CD14-positive monocyte (primary cell): ENCODE data around the gene ADAMTS15. TPM values are rescaled to one million over a fixed set of nuclear protein-coding genes. Genes with fewer than 3 reads are reported as not detected.

Experiments used
- DNase-seq, 3 donors: peaks; one replicate each; pipeline ENCODE4 v3.0.0-alpha.2; 2011 to 2022
- H2AFZ ChIP-seq: 2 replicates; pipeline ENCODE4 v1.6.0; 2012; ENCODE audit warnings: mild to moderate bottlenecking, low read depth, low read length, inconsistent platforms; ENCODE audit not compliant: insufficient read depth, poor library complexity, severe bottlenecking
- H3K27ac ChIP-seq, 2 donors: 1 replicate in 1 of 2; 2 replicates in 1 of 2; pipeline ENCODE4 v1.5.1; 2012 to 2013; ENCODE audit warnings: low read length in 2 of 2, control low read depth in 1 of 2, inconsistent platforms in 1 of 2, low read depth in 1 of 2, mild to moderate bottlenecking in 1 of 2
- H3K27me3 ChIP-seq, 2 donors: one replicate each; pipeline versions ENCODE4 v1.6.0 to v1.6.1; 2011 to 2013; ENCODE audit warnings: low read length in 2 of 2; ENCODE audit not compliant: control insufficient read depth in 2 of 2, insufficient read depth in 2 of 2
- H3K36me3 ChIP-seq, 2 donors: replicated peaks in 1 of 2; 1 replicate in 1 of 2; 2 replicates in 1 of 2; pipeline versions ENCODE4 v1.5.1 to v1.6.1; 2012 to 2013; ENCODE audit warnings: low read length in 2 of 2, control low read depth in 1 of 2, inconsistent platforms in 1 of 2, mild to moderate bottlenecking in 1 of 2; ENCODE audit not compliant: insufficient read depth in 2 of 2, control insufficient read depth in 1 of 2
- H3K4me1 ChIP-seq, 2 donors: 1 replicate in 1 of 2; 2 replicates in 1 of 2; pipeline versions ENCODE4 v1.5.1 to v1.6.1; 2012 to 2013; ENCODE audit warnings: low read length in 2 of 2, control low read depth in 1 of 2, inconsistent platforms in 1 of 2, mild to moderate bottlenecking in 1 of 2, moderate library complexity in 1 of 2; ENCODE audit not compliant: insufficient read depth in 2 of 2, control insufficient read depth in 1 of 2
- H3K4me2 ChIP-seq: replicated peaks from 2 replicates; pipeline ENCODE3; 2012; ENCODE audit warnings: low read length, moderate library complexity, mild to moderate bottlenecking; ENCODE audit not compliant: poor library complexity, severe bottlenecking; ENCODE audit errors: extremely low read depth
- H3K4me3 ChIP-seq, 3 experiments: fragments of 200-600 bp in 1 of 3; sonication (generic) in 1 of 3; replicated peaks in 1 of 3; 1 replicate in 2 of 3; 2 replicates in 1 of 3; pipeline ENCODE4 v1.5.1; 2011 to 2013; ENCODE audit warnings: low read length in 3 of 3, mild to moderate bottlenecking in 3 of 3, control low read depth in 2 of 3, low read depth in 2 of 3, inconsistent platforms in 1 of 3, moderate library complexity in 1 of 3
- H3K79me2 ChIP-seq: 2 replicates; pipeline ENCODE4 v1.6.0; 2012; ENCODE audit warnings: mild to moderate bottlenecking, control low read depth, inconsistent platforms, low read length, moderate library complexity; ENCODE audit not compliant: insufficient read depth
- H3K9ac ChIP-seq: 2 replicates; pipeline ENCODE4 v1.6.0; 2017; ENCODE audit warnings: low read length, mild to moderate bottlenecking; ENCODE audit not compliant: insufficient read depth, poor library complexity, severe bottlenecking
- H3K9me3 ChIP-seq, 2 donors: replicated peaks in 1 of 2; 1 replicate in 1 of 2; 2 replicates in 1 of 2; pipeline versions ENCODE4 v1.5.1 to v1.6.1; 2012 to 2013; ENCODE audit warnings: low read length in 2 of 2, control low read depth in 1 of 2; ENCODE audit not compliant: control insufficient read depth in 1 of 2, insufficient read depth in 1 of 2
- H4K20me1 ChIP-seq: 2 replicates; pipeline ENCODE4 v1.6.0; 2012; ENCODE audit warnings: mild to moderate bottlenecking, low read length, control low read depth, moderate library complexity; ENCODE audit not compliant: insufficient read depth
- H3K27ac Mint-ChIP-seq, 7 donors: one replicate each; pipeline ENCODE4 v1.8.0; 2020; ENCODE audit warnings: mild to moderate bottlenecking in 7 of 7, mixed read lengths in 7 of 7, moderate library complexity in 6 of 7, inconsistent platforms in 2 of 7
- H3K27me3 Mint-ChIP-seq, 3 donors: one replicate each; pipeline ENCODE4 v1.8.0; 2021 to 2022; ENCODE audit warnings: low read depth in 3 of 3, mild to moderate bottlenecking in 3 of 3, mixed read lengths in 3 of 3, moderate library complexity in 3 of 3, inconsistent platforms in 1 of 3
- H3K36me3 Mint-ChIP-seq, 2 donors: one replicate each; pipeline ENCODE4 v1.8.0; 2020; ENCODE audit warnings: mixed read lengths in 2 of 2, inconsistent platforms in 1 of 2, mild to moderate bottlenecking in 1 of 2
- H3K4me1 Mint-ChIP-seq: one replicate; pipeline ENCODE4 v1.8.0; 2020; ENCODE audit warnings: mild to moderate bottlenecking, mixed read lengths
- H3K4me3 Mint-ChIP-seq, 2 donors: one replicate each; pipeline ENCODE4 v1.8.0; 2020; ENCODE audit warnings: mild to moderate bottlenecking in 2 of 2, mixed read lengths in 2 of 2, moderate library complexity in 1 of 2
- H3K9me3 Mint-ChIP-seq, 7 donors: one replicate each; pipeline ENCODE4 v1.8.0; 2020 to 2022; ENCODE audit warnings: mixed read lengths in 7 of 7, mild to moderate bottlenecking in 6 of 7, moderate library complexity in 6 of 7, inconsistent platforms in 2 of 7
- CTCF ChIP-seq: fragments of 200-600 bp; IDR thresholded peaks from one replicate; pipeline ENCODE4 v1.8.0; 2022; ENCODE audit warnings: antibody characterized with exemption, mild to moderate bottlenecking
- WGBS: methylation state at CpG from one replicate; pipeline ENCODE4 v1.1.5; 2013; ENCODE audit warnings: missing lambda C conversion rate; ENCODE audit not compliant: insufficient coverage; 5-methylcytosine and 5-hydroxymethylcytosine counted together
- intact Hi-C, 2 donors: fragments of 100-400 bp; cut with micrococcal nuclease; formaldehyde crosslinking; loops; one replicate each; pipeline versions ENCODE4 v1.15.0 to v1.15.1; 2023
- polyA plus RNA-seq, 3 donors: library from polyadenylated mRNA; depleted of rRNA in 1 of 3; unstranded in 2 of 3; stranded (reverse) in 1 of 3; fragments of 300-500 nt in 2 of 3; fragments of >200 nt in 1 of 3; fragmentation: Illumina TruSeq in 2 of 3; gene quantifications; 1 replicate in 2 of 3; 2 replicates in 1 of 3; pipeline ENCODE4 v1.2.3, GENCODE V29; 2012 to 2021

Gene ADAMTS15
- polyA plus RNA-seq, 3 donors: not detected

- no peaks in the 10 kb centered on the region for H3K36me3 ChIP-seq
- H3K9me3 ChIP-seq: no peaks in the 10 kb centered on the region
- H4K20me1 ChIP-seq: no peaks in the 10 kb centered on the region
- Mint-ChIP-seq H3K4me1 (peaks cover 8% of the 10 kb centered on the region), H3K27me3 (peaks cover 24 to 40% (median 36%) of the 10 kb centered on the region in 3 donors), H3K36me3 (no peaks in the 10 kb centered on the region), H3K27ac (no peak overlapping the region), H3K4me3 (peak overlapping the region in 1 of 2 donors; percentile 31), H3K9me3 (no peaks in the 10 kb centered on the region)
- H3K4me3 ChIP-seq: no peak overlapping the region
- H3K9ac ChIP-seq: no peak overlapping the region
- peak; percentile 5 to 48 (median 14) for DNase-seq
- H3K79me2 ChIP-seq: no peaks in the 10 kb centered on the region
- H3K4me1 ChIP-seq: peaks cover 8 to 10% of the 10 kb centered on the region in 2 donors
- no peak for TF ChIP-seq CTCF
- no peak overlapping the region for H3K27ac ChIP-seq
- no peak overlapping the region for H3K4me2 ChIP-seq
- H3K27me3 ChIP-seq: peaks cover 0 to 16% of the 10 kb centered on the region in 2 donors
- H2AFZ ChIP-seq: peak overlapping the region; percentile 41
- intact Hi-C loops: no loop called here
- WGBS: 47% methylated on average over 9 of the region's 14 CpGs
These were observed 27.8 kb upstream of the ADAMTS15 start for GRCh38 chr11:130420478-130421198.

DNA sequence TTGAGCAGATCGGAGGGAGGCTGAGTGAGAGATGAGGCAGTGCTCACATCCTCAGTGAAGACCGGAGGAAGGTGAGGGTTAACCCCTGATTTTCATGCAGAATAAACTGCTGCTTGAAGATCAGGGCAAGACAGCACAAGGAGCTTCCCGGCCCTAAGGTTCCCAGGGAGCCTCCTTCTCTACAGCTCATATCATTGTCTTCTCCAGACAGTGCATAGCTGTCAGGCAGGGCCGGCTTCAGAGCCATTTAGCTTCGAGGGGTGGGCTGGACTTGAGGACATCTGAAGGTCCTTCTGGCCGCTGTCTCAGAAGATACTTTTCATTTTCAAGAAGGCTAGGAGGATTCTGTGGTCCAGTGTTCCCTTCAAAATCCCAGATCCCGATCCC, 27.3 kb upstream of the ADAMTS15 start:
- Histone ChIP-seq H3K4me2 (no peak overlapping the region), H4K20me1 (no peaks in the 10 kb centered on the region), H3K4me3 (no peak overlapping the region), H3K4me1 (peaks cover 8 to 10% of the 10 kb centered on the region in 2 donors), H3K27me3 (peaks cover under 1 to 20% of the 10 kb centered on the region in 2 donors), H3K9me3 (no peaks in the 10 kb centered on the region), H3K79me2 (no peaks in the 10 kb centered on the region), H3K27ac (no peak overlapping the region), H2AFZ (peak overlapping the region; percentile 41), H3K9ac (no peak overlapping the region), H3K36me3 (no peaks in the 10 kb centered on the region)
- no peak for DNase-seq
- intact Hi-C loops: no loop called here
- WGBS: 69% methylated on average over 6 of the region's 7 CpGs
- H3K4me3 Mint-ChIP-seq: peak overlapping the region in 1 of 2 donors; percentile 31
- peaks cover 28 to 44% (median 38%) of the 10 kb centered on the region in 3 donors for H3K27me3 Mint-ChIP-seq
- no peaks in the 10 kb centered on the region for H3K9me3 Mint-ChIP-seq
- TF ChIP-seq CTCF: no peak
- H3K27ac Mint-ChIP-seq: no peak overlapping the region
- no peaks in the 10 kb centered on the region for H3K36me3 Mint-ChIP-seq
- peaks cover 8% of the 10 kb centered on the region for H3K4me1 Mint-ChIP-seq
